K562 (cell line): ENCODE results near the gene JUNB. TPM values are rescaled to one million over a fixed set of nuclear protein-coding genes. Genes with fewer than 3 reads are reported as not detected.

Experiments
- SAP30 ChIP-seq: fragments of 200-600 bp; sonication (generic); IDR thresholded peaks from 2 replicates; pipeline ENCODE4 v1.6.1; 2012; ENCODE audit warnings: borderline replicate concordance, low read depth, mild to moderate bottlenecking, moderate library complexity, low read length, control low read depth, inconsistent platforms; ENCODE audit not compliant: insufficient read depth, poor library complexity, severe bottlenecking
- polyA plus RNA-seq, 8 experiments: library from polyadenylated mRNA; depleted of rRNA in 4 of 8; stranded (reverse) in 5 of 8; unstranded in 3 of 8; fragments of >200 nt; fragmentation: Nextera tagmentation in 2 of 8; fragmentation: Illumina TruSeq in 1 of 8; extraction: Ambion mirVana in 2 of 8; extraction: Trizol in 1 of 8; gene quantifications; 2 replicates each; pipeline versions ENCODE4 v1.2.1 to v1.2.3, GENCODE V29; 2011 to 2014; ENCODE audit warnings: inconsistent platforms in 1 of 8, missing spikeins in 1 of 8
- total RNA-seq, 7 experiments: library from RNA; depleted of rRNA in 6 of 7; stranded (reverse); fragments of >200 nt in 6 of 7; fragmentation: Illumina TruSeq in 2 of 7; extraction: Trizol in 2 of 7; gene quantifications; 2 replicates each; pipeline versions ENCODE4 v1.2.1 to v1.2.3, GENCODE V29; 2011 to 2021; ENCODE audit warnings: low replicate concordance in 1 of 7
- TF ChIP-seq, protein P1 (sequence below): fragments of 200-600 bp; sonication (generic); IDR thresholded peaks from one replicate; pipeline ENCODE4 v1.6.1; 2012; ENCODE audit warnings: mild to moderate bottlenecking, low read depth, low read length, inconsistent platforms

JUNB gene
- total and polyA plus RNA-seq, 9 of the 15 experiments (the other 6 are each of a cell fraction or from before 2014, with no cell fraction given) = 0.23 to 88.1 (median 13.1) TPM

- TF ChIP-seq, protein P1, sequence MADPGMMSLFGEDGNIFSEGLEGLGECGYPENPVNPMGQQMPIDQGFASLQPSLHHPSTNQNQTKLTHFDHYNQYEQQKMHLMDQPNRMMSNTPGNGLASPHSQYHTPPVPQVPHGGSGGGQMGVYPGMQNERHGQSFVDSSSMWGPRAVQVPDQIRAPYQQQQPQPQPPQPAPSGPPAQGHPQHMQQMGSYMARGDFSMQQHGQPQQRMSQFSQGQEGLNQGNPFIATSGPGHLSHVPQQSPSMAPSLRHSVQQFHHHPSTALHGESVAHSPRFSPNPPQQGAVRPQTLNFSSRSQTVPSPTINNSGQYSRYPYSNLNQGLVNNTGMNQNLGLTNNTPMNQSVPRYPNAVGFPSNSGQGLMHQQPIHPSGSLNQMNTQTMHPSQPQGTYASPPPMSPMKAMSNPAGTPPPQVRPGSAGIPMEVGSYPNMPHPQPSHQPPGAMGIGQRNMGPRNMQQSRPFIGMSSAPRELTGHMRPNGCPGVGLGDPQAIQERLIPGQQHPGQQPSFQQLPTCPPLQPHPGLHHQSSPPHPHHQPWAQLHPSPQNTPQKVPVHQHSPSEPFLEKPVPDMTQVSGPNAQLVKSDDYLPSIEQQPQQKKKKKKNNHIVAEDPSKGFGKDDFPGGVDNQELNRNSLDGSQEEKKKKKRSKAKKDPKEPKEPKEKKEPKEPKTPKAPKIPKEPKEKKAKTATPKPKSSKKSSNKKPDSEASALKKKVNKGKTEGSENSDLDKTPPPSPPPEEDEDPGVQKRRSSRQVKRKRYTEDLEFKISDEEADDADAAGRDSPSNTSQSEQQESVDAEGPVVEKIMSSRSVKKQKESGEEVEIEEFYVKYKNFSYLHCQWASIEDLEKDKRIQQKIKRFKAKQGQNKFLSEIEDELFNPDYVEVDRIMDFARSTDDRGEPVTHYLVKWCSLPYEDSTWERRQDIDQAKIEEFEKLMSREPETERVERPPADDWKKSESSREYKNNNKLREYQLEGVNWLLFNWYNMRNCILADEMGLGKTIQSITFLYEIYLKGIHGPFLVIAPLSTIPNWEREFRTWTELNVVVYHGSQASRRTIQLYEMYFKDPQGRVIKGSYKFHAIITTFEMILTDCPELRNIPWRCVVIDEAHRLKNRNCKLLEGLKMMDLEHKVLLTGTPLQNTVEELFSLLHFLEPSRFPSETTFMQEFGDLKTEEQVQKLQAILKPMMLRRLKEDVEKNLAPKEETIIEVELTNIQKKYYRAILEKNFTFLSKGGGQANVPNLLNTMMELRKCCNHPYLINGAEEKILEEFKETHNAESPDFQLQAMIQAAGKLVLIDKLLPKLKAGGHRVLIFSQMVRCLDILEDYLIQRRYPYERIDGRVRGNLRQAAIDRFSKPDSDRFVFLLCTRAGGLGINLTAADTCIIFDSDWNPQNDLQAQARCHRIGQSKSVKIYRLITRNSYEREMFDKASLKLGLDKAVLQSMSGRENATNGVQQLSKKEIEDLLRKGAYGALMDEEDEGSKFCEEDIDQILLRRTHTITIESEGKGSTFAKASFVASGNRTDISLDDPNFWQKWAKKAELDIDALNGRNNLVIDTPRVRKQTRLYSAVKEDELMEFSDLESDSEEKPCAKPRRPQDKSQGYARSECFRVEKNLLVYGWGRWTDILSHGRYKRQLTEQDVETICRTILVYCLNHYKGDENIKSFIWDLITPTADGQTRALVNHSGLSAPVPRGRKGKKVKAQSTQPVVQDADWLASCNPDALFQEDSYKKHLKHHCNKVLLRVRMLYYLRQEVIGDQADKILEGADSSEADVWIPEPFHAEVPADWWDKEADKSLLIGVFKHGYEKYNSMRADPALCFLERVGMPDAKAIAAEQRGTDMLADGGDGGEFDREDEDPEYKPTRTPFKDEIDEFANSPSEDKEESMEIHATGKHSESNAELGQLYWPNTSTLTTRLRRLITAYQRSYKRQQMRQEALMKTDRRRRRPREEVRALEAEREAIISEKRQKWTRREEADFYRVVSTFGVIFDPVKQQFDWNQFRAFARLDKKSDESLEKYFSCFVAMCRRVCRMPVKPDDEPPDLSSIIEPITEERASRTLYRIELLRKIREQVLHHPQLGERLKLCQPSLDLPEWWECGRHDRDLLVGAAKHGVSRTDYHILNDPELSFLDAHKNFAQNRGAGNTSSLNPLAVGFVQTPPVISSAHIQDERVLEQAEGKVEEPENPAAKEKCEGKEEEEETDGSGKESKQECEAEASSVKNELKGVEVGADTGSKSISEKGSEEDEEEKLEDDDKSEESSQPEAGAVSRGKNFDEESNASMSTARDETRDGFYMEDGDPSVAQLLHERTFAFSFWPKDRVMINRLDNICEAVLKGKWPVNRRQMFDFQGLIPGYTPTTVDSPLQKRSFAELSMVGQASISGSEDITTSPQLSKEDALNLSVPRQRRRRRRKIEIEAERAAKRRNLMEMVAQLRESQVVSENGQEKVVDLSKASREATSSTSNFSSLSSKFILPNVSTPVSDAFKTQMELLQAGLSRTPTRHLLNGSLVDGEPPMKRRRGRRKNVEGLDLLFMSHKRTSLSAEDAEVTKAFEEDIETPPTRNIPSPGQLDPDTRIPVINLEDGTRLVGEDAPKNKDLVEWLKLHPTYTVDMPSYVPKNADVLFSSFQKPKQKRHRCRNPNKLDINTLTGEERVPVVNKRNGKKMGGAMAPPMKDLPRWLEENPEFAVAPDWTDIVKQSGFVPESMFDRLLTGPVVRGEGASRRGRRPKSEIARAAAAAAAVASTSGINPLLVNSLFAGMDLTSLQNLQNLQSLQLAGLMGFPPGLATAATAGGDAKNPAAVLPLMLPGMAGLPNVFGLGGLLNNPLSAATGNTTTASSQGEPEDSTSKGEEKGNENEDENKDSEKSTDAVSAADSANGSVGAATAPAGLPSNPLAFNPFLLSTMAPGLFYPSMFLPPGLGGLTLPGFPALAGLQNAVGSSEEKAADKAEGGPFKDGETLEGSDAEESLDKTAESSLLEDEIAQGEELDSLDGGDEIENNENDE = no peak
- no peak for TF ChIP-seq SAP30
Observed at GRCh38 chr19:12796146-12797071, 5.1 kb downstream of the JUNB start (continued).
